DLD1 (cell line): ENCODE measurements around the gene KHDC3L.

Experiments
- in situ Hi-C: cut with HindIII; loops from 2 replicates; pipeline ENCODE4 v1.10.0; 2017; ENCODE audit warnings: low sequenced_read_pairs

The KHDC3L gene, protein sequence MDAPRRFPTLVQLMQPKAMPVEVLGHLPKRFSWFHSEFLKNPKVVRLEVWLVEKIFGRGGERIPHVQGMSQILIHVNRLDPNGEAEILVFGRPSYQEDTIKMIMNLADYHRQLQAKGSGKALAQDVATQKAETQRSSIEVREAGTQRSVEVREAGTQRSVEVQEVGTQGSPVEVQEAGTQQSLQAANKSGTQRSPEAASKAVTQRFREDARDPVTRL

DNA sequence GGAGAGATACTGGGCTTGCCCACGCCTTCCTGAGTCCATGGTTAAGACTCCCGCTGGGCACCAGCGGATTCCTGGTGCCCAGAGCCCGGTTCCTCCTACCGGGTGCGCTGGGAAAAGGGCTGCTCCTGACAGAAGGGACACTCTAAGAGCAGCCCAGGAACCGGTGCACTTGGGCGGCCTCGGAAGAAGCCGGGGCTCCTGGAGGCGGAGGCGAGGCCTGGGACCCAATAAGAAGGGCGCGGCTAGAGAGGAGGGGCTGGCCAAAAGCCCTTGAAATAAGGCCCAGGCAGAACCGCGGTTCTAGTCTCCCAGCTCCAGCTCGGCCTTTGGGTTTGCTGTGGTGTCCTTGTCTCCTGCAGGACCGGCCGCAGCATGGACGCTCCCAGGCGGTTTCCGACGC lies at the start of gene KHDC3L:
KHDC3L (plus strand) TSS at position 301 of the 400 bp plus-strand sequence; CDS start at position 373, 72 bp downstream.
- in situ Hi-C loops, result no loop called here

DNA sequence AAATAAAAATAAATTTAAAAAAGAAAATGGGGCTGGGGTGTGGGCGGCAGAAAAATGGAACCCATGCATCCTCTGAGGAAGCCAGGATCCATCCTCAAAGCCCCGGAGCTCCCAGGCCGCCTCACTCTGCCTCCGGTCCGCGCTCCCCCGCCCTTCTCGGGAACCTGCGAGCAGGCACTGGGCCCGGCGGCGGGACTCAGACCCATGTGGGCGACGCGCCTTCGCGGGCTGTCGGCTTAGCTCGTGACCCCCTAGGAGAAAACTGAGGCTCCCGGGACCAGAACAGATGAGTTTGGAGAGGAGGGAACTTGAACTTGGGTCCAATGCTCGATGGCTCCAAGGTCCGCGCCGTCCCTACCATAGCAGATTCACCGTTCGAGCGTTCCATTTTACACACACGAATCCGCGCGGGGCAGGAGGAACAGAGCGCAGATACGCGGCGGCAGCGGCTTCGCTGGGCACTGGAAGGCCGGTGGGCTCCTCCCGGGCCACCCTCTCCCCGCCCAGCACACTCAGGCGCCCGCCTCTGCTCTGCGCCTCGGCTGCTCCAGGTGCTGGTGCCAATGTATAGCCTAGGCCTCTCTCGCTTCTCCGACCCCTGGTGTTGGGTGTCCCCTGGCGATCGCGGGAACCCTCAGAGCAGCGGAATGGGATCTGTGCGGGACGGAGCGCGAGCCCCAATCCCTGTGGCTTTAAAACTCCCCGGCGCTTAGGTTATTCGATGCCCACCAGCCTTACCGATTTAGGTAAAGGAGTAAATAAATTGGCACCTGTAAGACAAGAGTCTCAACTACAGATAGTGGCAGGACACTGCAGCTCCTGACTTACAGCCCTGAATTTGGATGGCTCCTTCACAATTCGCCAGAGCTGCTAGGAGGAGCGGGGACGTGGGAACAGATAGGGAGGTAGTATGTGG lies 47.6 kb upstream of the KHDC3L start:
- in situ Hi-C loops, result no loop called here

DNA sequence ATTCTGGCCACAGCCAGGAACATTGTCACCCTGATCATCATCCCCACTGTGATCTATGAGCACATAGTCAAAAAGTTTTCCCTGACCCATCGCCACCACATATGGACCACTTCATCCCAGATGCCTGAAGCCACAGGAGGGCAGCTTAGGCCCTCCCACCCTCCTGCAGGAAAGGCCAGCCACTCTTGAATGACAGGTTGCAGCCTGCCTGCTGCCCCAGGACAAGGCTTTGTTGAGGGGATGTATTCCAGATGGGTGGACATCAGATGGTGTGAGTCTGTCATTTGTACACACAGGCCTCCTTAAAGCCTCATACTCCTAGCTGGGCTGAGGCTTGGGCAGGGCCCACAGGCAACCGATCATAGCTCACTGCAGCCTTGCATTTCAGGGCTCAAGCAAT lies 39.1 kb upstream of the KHDC3L start:
- in situ Hi-C loops, result no loop called here

DNA sequence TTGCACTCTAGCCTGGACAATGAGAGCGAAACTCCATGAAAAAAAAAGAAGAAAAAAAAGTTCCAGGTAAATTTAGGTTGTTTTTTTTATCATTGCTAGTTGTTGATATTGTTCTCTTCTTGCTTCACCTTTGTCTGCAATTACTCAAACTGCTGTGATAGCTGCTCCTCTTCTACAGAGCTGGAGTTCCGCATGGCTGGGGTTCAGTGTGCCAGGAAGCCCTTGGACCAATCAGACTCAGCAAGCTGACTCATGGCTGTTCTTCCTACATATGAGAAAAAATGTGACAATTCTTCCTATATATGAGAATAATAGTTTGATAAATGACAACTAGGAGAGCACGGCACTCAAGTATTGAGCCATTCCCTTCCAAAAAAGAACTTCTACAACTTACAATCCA lies 36.8 kb upstream of the KHDC3L start:
- in situ Hi-C loops, result no loop called here

DNA sequence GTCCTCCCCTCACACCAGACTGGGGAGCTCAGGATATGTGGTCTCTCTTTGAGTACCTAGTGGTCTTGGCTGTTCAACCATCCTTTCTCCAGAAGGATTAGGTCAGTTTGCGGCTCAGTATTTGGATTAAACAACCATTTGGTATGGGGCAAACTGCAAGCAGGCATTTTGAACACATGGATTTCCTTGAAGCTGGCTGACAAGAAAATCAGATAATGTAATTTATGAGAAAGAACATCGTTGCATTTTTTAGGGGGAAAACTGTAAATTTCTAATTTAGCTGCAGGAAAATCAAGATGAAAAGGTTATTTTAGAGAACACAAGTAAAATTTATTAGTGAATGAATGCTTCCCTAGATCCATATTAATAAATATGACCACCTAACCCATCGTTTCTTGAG lies 33.7 kb upstream of the KHDC3L start:
- in situ Hi-C loops, result no loop called here

DNA sequence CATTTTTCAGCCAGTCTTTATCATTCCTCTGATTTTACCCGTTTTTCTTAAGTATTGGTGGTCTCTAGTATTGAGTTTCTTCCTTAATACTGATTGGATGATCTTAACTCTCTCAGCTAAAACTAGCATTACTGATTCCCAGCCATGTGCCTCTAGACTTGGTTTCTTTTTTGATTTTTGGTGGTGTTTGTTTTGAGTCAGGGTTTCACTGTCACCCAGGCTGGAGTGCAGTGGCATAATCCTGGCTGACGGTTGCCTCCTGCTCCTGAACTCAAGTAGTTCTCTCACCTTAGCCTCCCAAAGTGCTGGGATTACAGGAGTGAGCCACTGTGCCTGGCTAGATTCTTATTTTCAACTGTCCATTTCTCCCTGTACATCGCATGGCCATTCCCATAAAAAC lies 33.3 kb upstream of the KHDC3L start:
- in situ Hi-C loops, result no loop called here

DNA sequence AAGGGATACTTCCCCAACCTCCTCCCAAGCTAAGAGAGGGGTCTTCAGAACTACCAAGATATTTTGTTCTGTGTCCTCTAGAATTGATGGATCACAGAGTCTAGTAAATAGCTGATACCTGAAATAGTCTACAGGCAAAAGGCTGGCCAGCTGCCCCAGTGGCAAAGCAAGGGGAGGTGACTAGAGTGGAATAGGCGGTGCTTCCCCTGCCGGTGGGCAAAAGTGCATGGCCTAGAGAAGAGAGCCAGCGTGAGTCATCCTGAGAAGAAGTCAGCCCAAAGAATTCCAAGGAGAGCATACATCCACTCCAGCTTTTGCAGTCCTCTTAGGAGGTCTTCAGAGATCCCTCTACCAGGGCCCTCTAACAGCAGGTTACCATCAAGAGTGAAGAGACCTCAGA lies 23.1 kb upstream of the KHDC3L start:
- in situ Hi-C loops, result no loop called here

DNA sequence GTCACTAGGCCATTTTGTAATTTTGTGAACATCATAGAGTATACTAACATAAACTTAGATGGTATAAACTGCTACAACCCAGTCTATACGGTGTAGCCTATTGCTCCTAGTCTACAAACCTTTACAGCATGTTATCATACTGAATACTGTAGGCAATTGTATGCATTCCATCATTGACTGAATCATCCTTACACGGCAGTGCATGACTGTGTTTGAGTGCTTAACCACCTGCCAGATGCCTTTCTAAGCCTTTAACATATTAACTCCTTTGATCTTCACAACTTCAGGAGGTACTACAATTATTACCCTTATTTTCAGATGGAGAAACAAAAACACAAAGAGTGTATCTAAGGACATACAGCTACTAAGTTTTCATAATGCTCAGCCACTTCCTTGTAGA lies 22.4 kb upstream of the KHDC3L start:
- in situ Hi-C loops, result no loop called here

DNA sequence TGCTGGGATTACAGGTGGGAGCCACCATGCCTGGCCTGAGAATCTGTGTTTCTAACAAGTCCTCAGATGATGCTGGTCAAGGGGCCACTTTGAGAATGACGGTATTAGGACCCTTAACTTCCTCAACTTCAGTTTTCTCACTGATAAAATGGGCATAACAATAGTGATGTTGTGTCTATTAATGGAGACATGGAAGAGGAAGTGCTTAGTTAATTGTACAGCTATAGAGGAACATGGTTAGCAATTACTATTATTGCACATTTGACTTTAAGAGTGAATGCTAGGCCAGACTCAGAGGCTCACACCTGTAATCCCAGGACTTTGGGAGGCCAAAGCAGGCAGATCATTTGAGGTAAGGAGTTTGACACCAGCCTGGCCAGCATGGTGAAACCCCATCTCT lies 21.1 kb upstream of the KHDC3L start:
- in situ Hi-C loops, result no loop called here

DNA sequence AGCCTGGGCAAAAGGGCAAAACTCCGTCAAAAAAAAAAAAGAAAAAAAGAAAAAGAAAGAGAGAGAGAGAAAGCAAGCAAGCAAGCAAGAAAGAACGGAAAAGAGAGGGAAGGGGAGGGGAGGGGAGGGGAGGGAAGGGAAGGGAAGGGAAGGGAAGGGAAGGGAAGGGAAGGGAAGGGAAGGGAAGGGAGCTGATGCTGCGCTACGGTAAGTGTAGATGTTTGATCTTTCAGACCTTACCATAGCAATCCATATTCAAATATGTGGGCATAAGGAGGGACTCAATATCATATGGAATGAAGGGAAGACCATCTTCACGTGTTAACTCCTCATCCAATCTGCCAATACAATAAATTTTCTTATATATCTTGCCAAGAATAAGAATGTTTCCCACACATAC lies 20.3 kb upstream of the KHDC3L start:
- in situ Hi-C loops, result no loop called here

DNA sequence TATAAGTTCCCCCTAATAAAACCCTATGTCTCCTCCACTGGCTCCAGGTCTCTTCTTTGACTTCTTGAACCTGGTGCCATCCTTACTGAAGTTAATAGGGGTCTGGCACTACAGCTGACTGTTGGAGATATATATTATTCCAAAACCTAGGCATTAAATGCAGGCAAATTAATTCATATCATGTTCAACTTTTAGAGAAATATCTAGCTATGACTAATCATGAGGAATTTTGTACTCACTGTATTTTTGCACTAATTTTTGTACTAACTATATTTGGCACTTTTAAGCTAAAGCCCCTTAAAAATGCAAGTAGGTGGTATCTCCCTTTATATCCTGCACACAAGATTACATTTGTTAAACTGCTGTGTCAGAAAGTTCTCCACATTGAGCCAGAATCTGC lies 19.3 kb upstream of the KHDC3L start:
- in situ Hi-C loops, result no loop called here

DNA sequence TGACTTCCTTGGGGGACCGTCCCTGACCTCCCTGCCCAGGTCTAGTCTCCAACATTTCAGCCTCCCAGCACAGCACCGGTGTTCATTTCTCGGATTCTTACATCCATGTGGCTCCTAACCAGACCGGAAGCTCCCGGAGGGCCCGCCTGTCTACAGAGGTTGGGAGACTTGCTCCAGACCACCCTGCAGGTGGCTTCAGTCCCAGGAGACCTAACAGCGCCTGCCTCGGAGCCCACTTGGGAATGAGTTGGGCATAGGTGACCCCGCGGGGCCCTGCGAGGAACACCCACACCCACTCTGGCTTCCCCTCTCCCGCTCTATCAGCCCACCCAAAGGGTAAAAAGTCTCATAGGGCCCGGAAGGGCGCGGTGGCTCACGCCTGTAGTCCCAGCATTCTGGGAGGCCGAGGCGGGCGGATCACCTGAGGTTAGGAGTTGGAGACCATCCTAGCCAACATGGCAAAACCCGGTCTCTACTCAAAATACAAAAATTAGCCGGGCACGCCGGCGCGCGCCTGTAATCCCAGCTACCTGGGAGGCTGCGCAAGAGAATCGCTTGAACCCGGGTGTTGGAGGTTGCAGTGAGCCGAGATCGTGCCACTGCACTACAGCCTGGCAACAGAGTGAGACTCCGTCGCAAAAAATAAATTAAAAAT lies 13.8 kb upstream of the KHDC3L start:
- in situ Hi-C loops, result no loop called here

DNA sequence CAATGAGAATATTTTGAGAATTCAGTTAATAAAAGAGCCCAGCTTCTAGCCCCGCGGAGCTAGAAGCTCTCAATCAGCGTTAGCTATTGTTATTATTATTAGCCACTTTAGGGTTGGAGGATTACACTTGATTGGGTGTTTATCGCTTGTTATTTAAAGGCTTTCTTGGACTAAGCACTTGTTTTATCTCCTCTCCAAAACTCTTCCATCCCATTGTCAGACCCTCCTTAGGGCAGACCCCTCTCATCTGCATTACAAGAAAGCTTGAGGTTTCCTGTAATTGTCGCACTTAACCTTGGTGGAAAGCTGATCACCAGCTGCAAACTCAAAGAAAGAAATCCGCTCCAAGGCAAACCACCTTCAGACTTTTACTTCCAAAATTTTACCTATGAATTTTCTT lies 13.1 kb upstream of the KHDC3L start:
- in situ Hi-C loops, result no loop called here

DNA sequence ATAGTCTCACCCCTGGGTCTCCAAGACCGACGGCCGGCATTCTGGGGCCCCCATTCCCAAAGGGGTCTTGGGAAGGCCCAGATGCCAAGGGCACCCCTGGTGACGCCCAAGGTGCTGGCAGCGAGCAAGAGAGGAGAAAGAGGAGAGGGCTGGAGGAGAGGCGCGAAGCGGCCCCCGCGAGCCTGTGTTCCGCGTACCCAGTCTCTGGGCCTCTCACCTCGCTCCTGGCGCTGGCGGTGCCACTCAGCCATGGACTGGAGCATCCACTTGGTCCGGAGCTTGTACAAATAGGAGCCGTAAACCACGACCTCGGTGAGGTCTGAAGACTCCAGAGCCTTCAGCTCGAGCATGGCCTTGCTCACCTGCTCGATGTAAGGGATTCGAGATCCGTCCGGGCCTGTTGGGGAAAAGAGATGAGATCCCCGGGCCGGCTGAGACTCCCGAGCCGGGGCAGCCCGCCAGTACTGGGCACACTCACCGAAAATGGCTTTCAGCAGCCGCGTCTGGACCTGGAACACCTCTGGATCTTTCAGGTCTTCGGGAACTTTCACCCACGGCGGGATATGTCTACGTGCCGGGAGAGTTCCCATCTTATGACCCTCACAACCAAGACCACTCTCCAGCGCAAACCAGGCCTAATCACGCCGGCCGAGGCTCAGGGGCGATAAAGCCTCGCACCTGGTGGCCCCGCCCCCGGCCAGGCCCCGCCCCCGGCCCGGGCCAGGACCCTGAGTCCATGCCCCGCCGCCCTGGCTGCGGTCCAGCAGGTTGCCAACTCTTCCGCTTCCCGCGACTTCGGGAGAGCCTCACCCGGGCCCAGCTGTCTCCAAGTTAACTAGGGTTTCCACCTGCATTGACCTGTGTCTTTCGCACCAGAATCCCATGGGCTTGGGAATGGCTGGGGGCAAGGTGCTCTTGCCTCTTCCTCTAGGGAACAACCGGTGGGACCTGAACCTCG lies 8.5 kb upstream of the KHDC3L start, which contains the start of gene DPPA5:
DPPA5 (minus strand) TSS at position 641 of the 958 bp plus-strand sequence; CDS start at position 590, 51 bp downstream.
- in situ Hi-C loops, result no loop called here

DNA sequence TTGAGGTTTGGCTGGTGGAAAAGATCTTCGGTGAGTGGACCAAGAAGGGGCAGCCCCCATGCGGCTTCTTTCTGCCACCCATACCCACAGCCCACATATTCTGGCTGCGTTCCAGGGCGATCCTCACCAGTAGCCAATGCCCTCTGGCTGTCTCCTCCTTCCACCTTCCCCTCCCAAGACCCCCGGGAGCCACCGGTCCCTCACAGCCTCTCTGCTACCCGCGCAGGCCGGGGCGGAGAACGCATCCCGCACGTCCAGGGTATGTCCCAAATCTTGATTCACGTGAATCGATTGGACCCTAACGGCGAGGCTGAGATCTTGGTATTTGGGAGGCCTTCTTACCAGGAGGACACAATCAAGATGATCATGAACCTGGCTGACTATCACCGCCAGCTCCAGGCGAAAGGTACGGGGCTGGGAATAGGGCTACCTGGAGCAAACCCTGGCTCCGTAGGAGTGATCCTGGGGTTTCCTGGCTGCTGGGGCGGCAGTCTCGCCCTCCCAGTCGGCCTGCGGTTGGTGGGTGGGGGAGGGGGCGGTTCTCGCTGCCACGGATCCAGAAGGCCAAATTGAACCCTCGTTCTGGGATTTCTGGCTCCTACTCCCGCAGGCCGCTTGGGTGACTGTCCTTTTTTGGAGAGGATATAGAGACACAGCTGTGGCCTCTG lies 545 bp downstream of the KHDC3L start:
- in situ Hi-C loops, result no loop called here

DNA sequence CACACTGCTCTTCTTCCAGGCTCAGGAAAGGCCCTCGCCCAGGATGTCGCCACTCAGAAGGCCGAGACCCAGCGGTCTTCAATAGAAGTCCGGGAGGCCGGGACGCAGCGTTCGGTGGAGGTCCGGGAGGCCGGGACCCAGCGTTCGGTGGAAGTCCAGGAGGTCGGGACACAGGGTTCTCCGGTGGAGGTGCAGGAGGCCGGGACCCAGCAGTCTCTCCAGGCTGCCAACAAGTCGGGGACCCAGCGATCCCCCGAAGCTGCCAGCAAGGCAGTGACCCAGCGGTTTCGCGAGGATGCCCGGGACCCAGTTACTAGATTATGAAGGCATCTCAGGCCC lies 1.0 kb downstream of the KHDC3L start:
- in situ Hi-C loops, result no loop called here

DNA sequence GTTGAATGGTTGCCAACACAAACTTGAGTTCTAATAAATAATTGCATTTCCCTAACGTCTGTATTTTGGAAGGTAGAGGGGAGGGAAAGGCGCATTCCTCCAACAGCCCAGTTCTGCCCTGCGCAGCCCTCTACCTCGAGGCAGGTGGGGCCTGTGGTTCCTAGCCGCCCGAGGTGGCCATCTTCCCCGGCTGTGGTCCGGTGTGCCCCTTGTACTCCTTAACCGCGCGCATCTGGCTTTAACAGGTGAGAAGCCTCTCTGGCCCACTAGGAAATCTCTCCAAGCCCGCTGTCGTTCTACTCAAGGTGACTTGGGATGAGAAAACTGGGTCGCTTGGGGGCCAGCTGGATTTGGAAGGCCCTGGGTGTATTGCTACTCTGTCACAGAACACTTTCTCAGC lies 1.7 kb downstream of the KHDC3L start:
- in situ Hi-C loops, result no loop called here

DNA sequence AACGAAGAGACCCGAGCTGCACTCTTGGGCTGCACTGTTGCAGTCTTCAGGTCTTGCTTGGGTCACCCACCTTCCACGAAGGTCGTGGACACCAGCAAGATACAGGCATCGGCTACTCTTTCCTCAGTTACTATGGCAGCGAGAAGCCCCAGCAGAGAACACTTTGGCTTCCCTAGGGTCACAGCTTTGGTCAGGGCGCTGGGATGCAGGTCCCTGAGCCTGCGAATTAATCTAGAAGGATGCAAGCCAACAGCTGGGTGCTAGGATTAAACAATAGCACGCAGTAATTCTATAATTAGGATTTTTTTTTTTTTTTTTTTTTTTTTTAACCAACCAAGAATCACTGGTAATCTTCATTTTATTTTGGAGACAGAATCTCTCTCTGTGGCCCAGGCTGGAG lies 2.1 kb downstream of the KHDC3L start:
- in situ Hi-C loops, result no loop called here

DNA sequence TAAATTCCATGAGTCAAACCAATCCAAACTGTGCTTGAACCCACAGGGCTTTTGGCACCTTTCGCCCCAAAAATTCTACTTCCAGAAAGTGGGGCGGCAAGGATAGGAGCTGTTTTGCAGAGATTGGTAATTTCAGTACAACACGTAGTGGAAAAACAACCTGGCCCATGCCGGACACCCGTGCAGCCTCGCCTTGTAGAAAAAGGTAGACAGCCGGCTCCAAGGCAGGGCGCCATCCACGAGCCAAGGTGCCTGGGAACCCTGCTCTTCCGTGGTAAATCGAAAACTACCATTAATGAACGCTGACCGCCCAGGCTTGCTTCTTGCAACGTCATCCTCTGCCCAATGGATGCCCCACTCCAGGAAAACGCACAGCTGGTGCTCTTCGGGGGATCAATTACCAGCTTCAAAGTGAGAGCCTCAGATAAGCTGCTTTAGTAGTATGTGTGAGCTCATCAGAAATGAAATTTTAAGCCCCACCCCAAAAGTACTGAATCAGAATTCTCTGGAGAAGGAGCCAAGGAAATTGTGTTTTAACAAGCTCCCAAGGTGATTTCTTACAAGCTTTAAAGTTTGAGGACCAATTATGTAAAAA lies 5.4 kb downstream of the KHDC3L start:
- in situ Hi-C loops, result no loop called here

DNA sequence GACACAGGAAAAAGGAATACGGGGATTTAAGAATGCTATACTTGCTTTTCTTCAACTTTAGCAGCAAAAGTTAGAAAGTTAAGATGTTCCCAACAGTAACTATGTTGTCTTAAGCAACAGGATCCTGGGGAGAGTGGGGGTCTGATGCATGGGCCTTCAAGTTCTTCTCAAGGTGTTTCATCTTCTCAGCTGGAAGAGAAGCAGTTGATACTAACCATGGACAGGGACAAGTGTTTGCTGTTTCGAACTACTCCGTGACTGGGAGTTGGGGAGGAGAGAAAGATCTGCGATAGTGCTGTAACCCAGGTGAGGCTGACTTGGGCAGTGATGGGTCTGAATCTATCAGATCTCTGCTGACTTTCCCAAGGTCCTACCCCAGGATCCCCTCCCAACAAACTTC lies 6.2 kb downstream of the KHDC3L start:
- in situ Hi-C loops, result no loop called here
